Stimulated activated CD4-positive, alpha-beta T cell treated with anti-CD3 and anti-CD28 coated beads, TNF-alpha, amount 100 ng/mL, for 24 hours (primary cell): ENCODE data around the gene ARHGAP21.
"Not testable (repeated sequence)": the region's sequence is repeated elsewhere in the genome, so short reads cannot be mapped to it uniquely, and the experiment has no call there.

ENCODE experiments used
- DNase-seq, 3 experiments: peaks; one replicate each; pipeline ENCODE4 v3.0.0-alpha.2; 2020; ENCODE audit warnings: low read depth in 3 of 3

The ARHGAP21 gene

GRCh38 chr10:24685958-24686540 lies 37.6 kb downstream of the ARHGAP21 start:
- DNase-seq, result no peak

GRCh38 chr10:24683554-24683953 lies 40.1 kb downstream of the ARHGAP21 start:
- DNase-seq, result no peak

GRCh38 chr10:24681572-24682088 lies 42.1 kb downstream of the ARHGAP21 start:
- DNase-seq, result no peak

- DNase-seq, result no peak
Observed at GRCh38 chr10:24680647-24681524, 42.8 kb downstream of the ARHGAP21 start.

- DNase-seq, result no peak
Observed at GRCh38 chr10:24678757-24679156, 44.9 kb downstream of the ARHGAP21 start.

- DNase-seq, result no peak
Observed at GRCh38 chr10:24674892-24675632, 48.6 kb downstream of the ARHGAP21 start.

- DNase-seq, result no peak
Observed at GRCh38 chr10:24670964-24671670, 52.6 kb downstream of the ARHGAP21 start.

- no peak for DNase-seq
Observed at GRCh38 chr10:24669285-24669852, 54.3 kb downstream of the ARHGAP21 start.

GRCh38 chr10:24668247-24668646 lies 55.4 kb downstream of the ARHGAP21 start:
- DNase-seq, result no peak

- no peak for DNase-seq
Observed at GRCh38 chr10:24664991-24665390, 58.7 kb downstream of the ARHGAP21 start.

GRCh38 chr10:24661376-24661775 lies 62.3 kb downstream of the ARHGAP21 start:
- DNase-seq, result no peak

GRCh38 chr10:24658319-24658718 lies 65.4 kb downstream of the ARHGAP21 start:
- not testable (repeated sequence) for DNase-seq

GRCh38 chr10:24656326-24656725 lies 67.4 kb downstream of the ARHGAP21 start:
- DNase-seq, result not testable (repeated sequence)

- DNase-seq, result no peak
Observed at GRCh38 chr10:24652381-24652957, 71.2 kb downstream of the ARHGAP21 start.

- DNase-seq, result no peak
Observed at GRCh38 chr10:24651923-24652322, 71.8 kb downstream of the ARHGAP21 start.

GRCh38 chr10:24650669-24651391 lies 72.9 kb downstream of the ARHGAP21 start:
- DNase-seq, result no peak

GRCh38 chr10:24645784-24646183 lies 77.9 kb downstream of the ARHGAP21 start:
- DNase-seq, result no peak

- no peak for DNase-seq
Observed at GRCh38 chr10:24645022-24645421, 78.7 kb downstream of the ARHGAP21 start.

GRCh38 chr10:24643679-24644209 lies 79.9 kb downstream of the ARHGAP21 start:
- no peak for DNase-seq
